ENCODE measurements around the gene FLT1.

The FLT1 gene

DNA sequence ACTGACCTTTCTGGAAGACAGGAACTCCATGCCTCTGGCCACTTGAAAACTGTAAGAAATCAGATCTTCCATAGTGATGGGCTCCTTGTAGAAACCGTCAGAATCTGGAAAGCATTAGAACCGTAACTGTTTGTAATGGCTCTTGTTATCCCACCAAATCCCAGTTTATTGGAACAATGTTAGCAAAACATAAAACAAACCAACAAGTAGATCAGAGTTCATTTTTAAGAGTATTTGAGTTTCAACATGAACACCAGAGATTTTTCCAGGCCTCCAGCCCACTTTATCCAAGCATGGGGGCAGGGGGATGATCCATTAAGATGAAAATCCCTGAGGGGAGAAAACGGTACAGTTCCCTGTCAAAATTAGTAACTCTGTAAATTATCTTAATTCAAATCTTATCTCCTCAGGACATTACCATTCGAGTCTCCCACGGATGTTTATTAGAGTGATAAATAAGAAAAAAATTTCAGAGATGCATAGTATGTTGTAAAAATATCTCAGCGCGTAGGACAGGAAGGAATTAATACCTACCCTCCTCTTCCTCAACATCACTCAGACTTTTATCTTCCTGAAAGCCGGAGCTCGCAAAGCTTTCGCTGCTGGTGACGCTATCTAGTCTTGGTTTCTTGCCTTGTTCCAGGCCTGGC, 172.5 kb downstream of the FLT1 start:
- no peaks in the 10 kb centered on the region for H3K9me3 Mint-ChIP-seq
- no peaks in the 10 kb centered on the region for H3K27me3 Mint-ChIP-seq
- no peak overlapping the region for H3K4me3 Mint-ChIP-seq
- no peak for DNase-seq
- peaks cover 4% of the 10 kb centered on the region for H3K4me1 Mint-ChIP-seq (ENCODE audit: low read depth)
- no peak overlapping the region for H3K27ac Mint-ChIP-seq
- no peaks in the 10 kb centered on the region for H3K36me3 Mint-ChIP-seq (ENCODE audit: low read depth)

- Mint-ChIP-seq H3K9me3 (no peaks in the 10 kb centered on the region), H3K27ac (no peak overlapping the region), H3K27me3 (no peaks in the 10 kb centered on the region), H3K36me3 (ENCODE audit: low read depth) (no peaks in the 10 kb centered on the region), H3K4me1 (ENCODE audit: low read depth) (peaks cover 4% of the 10 kb centered on the region), H3K4me3 (no peak overlapping the region)
- DNase-seq, result no peak
Measured at GRCh38 chr13:28321756-28322155, 173.2 kb downstream of the FLT1 start.

DNA sequence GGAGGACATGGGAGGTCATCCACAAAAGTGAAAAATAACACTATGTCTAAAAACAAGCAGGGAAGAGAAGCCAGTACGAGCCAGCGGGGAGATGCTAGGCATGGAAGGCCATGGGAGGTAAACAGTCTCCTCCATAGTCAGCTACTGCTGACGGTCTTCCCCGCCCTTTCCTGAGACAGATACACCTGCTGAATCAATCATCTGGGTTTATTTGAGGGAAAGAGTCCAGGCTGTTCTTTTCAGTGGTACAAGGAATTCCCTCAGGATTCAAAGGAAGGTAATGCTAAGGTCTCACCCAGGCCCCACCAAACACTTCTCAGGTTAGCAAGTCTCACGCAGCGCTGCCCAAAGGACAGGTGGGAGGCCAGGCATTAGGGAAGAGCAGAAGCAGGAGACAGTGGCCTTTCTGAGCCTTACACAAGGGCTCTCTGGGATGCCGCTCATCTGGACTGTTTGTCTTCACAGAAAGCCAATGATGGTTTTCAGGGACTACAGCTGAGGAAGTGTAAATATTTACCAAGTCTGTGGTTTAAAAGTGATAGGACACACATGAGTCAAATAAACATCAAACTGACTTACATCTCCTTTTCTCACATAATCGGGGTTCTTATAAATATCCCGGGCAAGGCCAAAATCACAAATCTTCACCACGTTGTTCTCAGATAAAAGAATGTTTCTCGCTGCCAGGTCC, 173.9 kb downstream of the FLT1 start:
- H3K27me3 Mint-ChIP-seq, result no peaks in the 10 kb centered on the region
- H3K36me3 Mint-ChIP-seq (ENCODE audit: low read depth), result no peaks in the 10 kb centered on the region
- H3K4me3 Mint-ChIP-seq, result no peak overlapping the region
- H3K9me3 Mint-ChIP-seq, result no peaks in the 10 kb centered on the region
- no peak overlapping the region for H3K27ac Mint-ChIP-seq
- no peak for DNase-seq
- H3K4me1 Mint-ChIP-seq (ENCODE audit: low read depth), result peaks cover 4% of the 10 kb centered on the region

GRCh38 chr13:28320209-28320608, 174.7 kb downstream of the FLT1 start:
- Mint-ChIP-seq H3K4me1 (ENCODE audit: low read depth) (peaks cover 4% of the 10 kb centered on the region), H3K27me3 (no peaks in the 10 kb centered on the region), H3K27ac (no peak overlapping the region), H3K36me3 (ENCODE audit: low read depth) (no peaks in the 10 kb centered on the region), H3K4me3 (no peak overlapping the region), H3K9me3 (no peaks in the 10 kb centered on the region)
- DNase-seq, result no peak

DNA sequence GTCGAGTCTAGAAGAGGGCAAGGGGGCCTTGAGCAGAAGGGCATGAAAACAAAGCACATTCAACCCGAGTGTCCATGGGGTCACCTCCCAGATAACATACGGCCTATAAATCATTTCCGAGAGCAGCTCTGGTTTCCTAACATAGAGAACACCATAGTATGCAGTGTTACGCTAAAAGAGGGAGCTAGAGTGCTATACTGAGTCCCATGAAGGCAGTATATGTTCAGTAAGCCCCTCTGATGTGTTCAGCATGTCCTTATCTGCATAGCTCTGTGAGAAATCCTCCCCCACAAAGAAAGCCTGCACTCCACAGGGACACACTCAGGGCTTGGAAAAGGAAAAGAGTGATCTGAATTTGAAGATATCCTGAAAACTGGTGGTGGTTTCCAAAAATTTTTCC, 175.4 kb downstream of the FLT1 start:
- H3K4me3 Mint-ChIP-seq, result no peak overlapping the region
- peaks cover 4% of the 10 kb centered on the region for H3K4me1 Mint-ChIP-seq (ENCODE audit: low read depth)
- H3K9me3 Mint-ChIP-seq, result no peaks in the 10 kb centered on the region
- H3K36me3 Mint-ChIP-seq (ENCODE audit: low read depth), result no peaks in the 10 kb centered on the region
- DNase-seq, result no peak
- no peaks in the 10 kb centered on the region for H3K27me3 Mint-ChIP-seq
- no peak overlapping the region for H3K27ac Mint-ChIP-seq

DNA sequence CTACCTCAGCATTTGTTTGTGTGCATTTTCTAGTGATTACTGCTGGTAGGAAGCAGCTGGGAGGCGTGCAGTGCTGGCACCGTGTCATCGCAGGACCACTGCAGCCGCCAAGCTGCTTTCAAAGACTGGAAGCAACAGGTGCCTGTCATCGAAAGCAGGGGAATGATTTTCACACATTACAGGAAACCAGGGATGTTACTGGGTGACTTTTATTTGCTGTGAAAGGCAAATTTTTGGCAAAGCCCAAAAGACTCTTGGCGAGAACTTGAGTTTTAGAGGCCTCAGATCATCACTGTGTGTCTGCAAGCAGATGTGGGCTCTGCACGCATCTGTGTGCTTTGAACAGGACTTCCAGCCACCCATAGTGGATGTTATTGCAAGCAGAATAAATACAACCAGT, 176.4 kb downstream of the FLT1 start:
- Mint-ChIP-seq H3K4me3 (no peak overlapping the region), H3K27ac (no peak overlapping the region), H3K36me3 (ENCODE audit: low read depth) (no peaks in the 10 kb centered on the region), H3K9me3 (no peaks in the 10 kb centered on the region), H3K4me1 (ENCODE audit: low read depth) (no peaks in the 10 kb centered on the region), H3K27me3 (no peaks in the 10 kb centered on the region)
- no peak for DNase-seq

DNA sequence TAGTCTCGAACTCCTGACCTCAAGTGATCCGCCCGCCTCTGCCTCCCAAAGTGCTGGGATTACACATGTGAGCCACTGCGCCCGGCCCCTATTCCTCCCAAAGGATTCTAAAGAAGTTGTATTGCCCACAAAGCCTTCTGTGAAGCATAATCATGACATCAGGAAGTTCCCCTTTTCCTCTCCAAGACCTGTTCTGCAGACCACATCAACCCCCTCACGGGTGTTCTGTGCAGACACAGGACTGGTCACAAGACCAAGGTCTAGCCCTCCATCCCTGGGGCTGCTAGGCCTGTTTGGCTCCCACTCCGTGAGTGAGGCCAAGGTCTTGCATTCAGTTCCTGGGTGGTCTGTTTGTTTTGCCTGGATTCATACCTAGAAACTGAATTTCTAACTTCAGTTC, 178.1 kb downstream of the FLT1 start:
- H3K4me1 Mint-ChIP-seq (ENCODE audit: low read depth), result no peaks in the 10 kb centered on the region
- no peak for DNase-seq
- no peak overlapping the region for H3K27ac Mint-ChIP-seq
- no peak overlapping the region for H3K4me3 Mint-ChIP-seq
- H3K27me3 Mint-ChIP-seq, result no peaks in the 10 kb centered on the region
- no peaks in the 10 kb centered on the region for H3K9me3 Mint-ChIP-seq
- no peaks in the 10 kb centered on the region for H3K36me3 Mint-ChIP-seq (ENCODE audit: low read depth)

GRCh38 chr13:28316129-28316528, 178.8 kb downstream of the FLT1 start:
- H3K4me3 Mint-ChIP-seq, result no peak overlapping the region
- H3K27ac Mint-ChIP-seq, result no peak overlapping the region
- no peak for DNase-seq
- H3K36me3 Mint-ChIP-seq (ENCODE audit: low read depth), result no peaks in the 10 kb centered on the region
- no peaks in the 10 kb centered on the region for H3K27me3 Mint-ChIP-seq
- no peaks in the 10 kb centered on the region for H3K4me1 Mint-ChIP-seq (ENCODE audit: low read depth)
- H3K9me3 Mint-ChIP-seq, result no peaks in the 10 kb centered on the region

- Mint-ChIP-seq H3K27me3 (no peaks in the 10 kb centered on the region), H3K4me1 (ENCODE audit: low read depth) (no peaks in the 10 kb centered on the region), H3K36me3 (ENCODE audit: low read depth) (no peaks in the 10 kb centered on the region), H3K27ac (no peak overlapping the region), H3K9me3 (no peaks in the 10 kb centered on the region), H3K4me3 (no peak overlapping the region)
- DNase-seq, result no peak
Measured at GRCh38 chr13:28314879-28315278, 180.0 kb downstream of the FLT1 start.

- no peak for DNase-seq
- H3K27ac Mint-ChIP-seq, result no peak overlapping the region
- H3K36me3 Mint-ChIP-seq (ENCODE audit: low read depth), result no peaks in the 10 kb centered on the region
- no peak overlapping the region for H3K4me3 Mint-ChIP-seq
- no peaks in the 10 kb centered on the region for H3K9me3 Mint-ChIP-seq
- no peaks in the 10 kb centered on the region for H3K27me3 Mint-ChIP-seq
- no peaks in the 10 kb centered on the region for H3K4me1 Mint-ChIP-seq (ENCODE audit: low read depth)
Measured at GRCh38 chr13:28313579-28313978, 181.3 kb downstream of the FLT1 start.

DNA sequence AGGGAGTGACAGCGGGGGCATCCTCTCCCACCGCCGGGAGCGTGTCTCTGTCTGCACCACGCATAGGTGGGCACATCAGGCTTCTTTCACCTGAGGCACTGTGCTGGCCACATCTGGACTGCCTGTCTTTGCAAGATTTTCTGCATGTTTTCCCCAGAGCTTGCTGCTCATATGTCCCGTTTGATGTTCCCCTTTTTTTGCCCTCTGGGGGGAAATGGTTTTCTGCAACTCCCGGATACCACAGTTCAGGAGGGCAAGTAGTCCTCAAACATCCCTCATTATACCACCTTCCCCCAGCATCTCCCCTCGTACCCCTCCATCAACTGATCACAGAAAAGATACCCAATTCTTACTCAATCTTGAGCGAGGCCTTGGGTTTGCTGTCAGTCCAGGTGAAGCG, 188.6 kb downstream of the FLT1 start:
- no peak overlapping the region for H3K27ac Mint-ChIP-seq
- no peaks in the 10 kb centered on the region for H3K9me3 Mint-ChIP-seq
- H3K4me1 Mint-ChIP-seq (ENCODE audit: low read depth), result no peaks in the 10 kb centered on the region
- no peaks in the 10 kb centered on the region for H3K36me3 Mint-ChIP-seq (ENCODE audit: low read depth)
- H3K4me3 Mint-ChIP-seq, result no peak overlapping the region
- DNase-seq, result no peak
- peaks cover 7% of the 10 kb centered on the region for H3K27me3 Mint-ChIP-seq

GRCh38 chr13:28301839-28302238, 193.1 kb downstream of the FLT1 start:
- no peaks in the 10 kb centered on the region for H3K9me3 Mint-ChIP-seq
- peaks cover 7% of the 10 kb centered on the region for H3K4me1 Mint-ChIP-seq (ENCODE audit: low read depth)
- no peak overlapping the region for H3K27ac Mint-ChIP-seq
- DNase-seq, result no peak
- no peaks in the 10 kb centered on the region for H3K36me3 Mint-ChIP-seq (ENCODE audit: low read depth)
- H3K4me3 Mint-ChIP-seq, result no peak overlapping the region
- H3K27me3 Mint-ChIP-seq, result peaks cover 7% of the 10 kb centered on the region

DNA sequence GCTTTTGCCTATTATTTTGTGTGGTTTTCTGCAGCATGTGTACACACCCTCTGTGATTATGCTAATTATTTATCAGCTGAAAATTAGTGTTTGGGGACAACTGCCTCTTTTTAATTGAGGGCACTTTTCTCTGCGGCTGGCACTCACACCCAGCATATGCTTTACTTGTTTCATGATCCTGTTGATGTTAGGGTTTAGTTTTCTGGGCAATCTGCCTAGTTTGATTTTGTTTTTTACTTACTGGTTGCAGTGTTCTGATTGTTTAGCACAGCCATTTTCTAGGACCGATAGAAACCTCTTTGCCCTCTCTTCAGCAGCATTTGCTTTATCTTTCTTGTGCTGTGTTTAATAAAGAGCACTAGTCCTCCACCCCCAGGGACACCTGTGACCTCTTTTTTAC, 195.0 kb downstream of the FLT1 start:
- Mint-ChIP-seq H3K36me3 (ENCODE audit: low read depth) (peaks cover 7% of the 10 kb centered on the region), H3K27ac (no peak overlapping the region), H3K4me3 (no peak overlapping the region), H3K4me1 (ENCODE audit: low read depth) (peaks cover 7% of the 10 kb centered on the region), H3K27me3 (no peaks in the 10 kb centered on the region), H3K9me3 (no peaks in the 10 kb centered on the region)
- no peak for DNase-seq

GRCh38 chr13:28297341-28297740, 197.6 kb downstream of the FLT1 start:
- Mint-ChIP-seq H3K36me3 (ENCODE audit: low read depth) (peaks cover 30% of the 10 kb centered on the region), H3K9me3 (no peaks in the 10 kb centered on the region), H3K4me1 (ENCODE audit: low read depth) (peaks cover 7% of the 10 kb centered on the region), H3K27ac (no peak overlapping the region), H3K4me3 (no peak overlapping the region), H3K27me3 (no peaks in the 10 kb centered on the region)
- no peak for DNase-seq

- no peak overlapping the region for H3K4me3 Mint-ChIP-seq
- no peaks in the 10 kb centered on the region for H3K4me1 Mint-ChIP-seq (ENCODE audit: low read depth)
- H3K27me3 Mint-ChIP-seq, result no peaks in the 10 kb centered on the region
- peaks cover 85% of the 10 kb centered on the region for H3K36me3 Mint-ChIP-seq (ENCODE audit: low read depth)
- peak overlapping the region; percentile 53 for H3K27ac Mint-ChIP-seq
- H3K9me3 Mint-ChIP-seq, result no peaks in the 10 kb centered on the region
- no peak for DNase-seq
Measured at GRCh38 chr13:28286263-28286662, 208.7 kb downstream of the FLT1 start.
